Measurements from ENCODE around the gene TP53BP2.
A peak's percentile ranks its signal among the peaks of the same experiment; 100 is the strongest.
"Not testable (repeated sequence)": the region's sequence is repeated elsewhere in the genome, so short reads cannot be mapped to it uniquely, and the experiment has no call there.

The TP53BP2 gene

DNA sequence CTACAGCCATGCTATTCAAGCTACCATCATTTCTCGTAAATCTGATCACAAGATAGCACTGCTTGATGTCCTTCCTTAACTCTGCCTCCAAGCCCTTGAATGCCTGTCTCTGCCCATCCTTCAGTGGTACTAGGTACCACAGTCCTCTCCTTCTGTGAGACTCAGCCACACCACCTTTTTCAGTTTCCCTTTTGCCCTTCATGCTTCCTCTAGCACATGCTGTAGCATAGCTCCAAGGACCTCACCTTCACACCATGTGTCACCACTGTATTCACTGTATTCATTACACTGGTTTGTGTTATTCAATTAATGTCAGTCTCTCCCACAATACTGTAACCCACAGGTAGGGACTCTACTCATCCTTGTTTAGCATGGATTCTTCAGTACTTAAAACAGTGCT is 8.0 kb upstream of the TP53BP2 start:
- no peak for DNase-seq

DNA sequence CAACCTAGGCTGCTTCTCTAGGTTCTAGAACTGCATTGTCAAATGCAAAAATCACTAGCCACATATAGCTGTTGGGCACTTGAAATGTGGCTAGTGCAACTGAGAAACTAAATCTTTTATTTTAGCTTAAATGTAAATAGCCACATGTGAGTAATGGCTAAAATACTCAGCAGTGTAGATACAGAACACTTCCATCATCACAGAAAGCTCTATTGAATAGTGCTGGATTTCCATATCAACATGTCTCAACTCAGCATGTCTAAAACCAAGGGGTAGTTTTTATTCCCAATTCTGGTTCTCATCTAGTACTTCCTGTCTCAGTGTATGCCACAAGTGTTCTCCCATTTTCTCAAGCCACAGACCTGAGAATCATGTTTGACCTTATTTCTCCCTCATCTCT is 7.5 kb upstream of the TP53BP2 start:
- no peak for DNase-seq

DNA sequence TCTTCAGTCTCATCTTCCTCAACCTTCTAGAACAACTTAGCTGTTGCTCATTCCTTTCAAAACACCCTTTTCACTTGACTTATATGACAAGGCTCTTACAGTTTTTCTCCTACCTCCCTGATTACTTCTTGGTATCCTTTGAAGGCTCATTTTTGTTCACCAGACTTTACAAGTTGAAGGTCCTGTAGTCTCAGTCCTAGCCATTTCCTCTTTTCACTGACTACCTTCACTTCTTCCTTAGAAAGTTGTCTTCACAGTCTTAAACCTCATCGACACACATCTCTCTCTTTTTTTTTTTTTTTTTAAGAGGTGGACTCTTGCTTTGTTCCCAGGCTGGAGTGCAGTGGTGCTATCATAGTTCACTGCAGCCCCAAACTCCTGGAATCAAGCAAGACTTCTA is 6.6 kb upstream of the TP53BP2 start:
- DNase-seq: no peak

DNA sequence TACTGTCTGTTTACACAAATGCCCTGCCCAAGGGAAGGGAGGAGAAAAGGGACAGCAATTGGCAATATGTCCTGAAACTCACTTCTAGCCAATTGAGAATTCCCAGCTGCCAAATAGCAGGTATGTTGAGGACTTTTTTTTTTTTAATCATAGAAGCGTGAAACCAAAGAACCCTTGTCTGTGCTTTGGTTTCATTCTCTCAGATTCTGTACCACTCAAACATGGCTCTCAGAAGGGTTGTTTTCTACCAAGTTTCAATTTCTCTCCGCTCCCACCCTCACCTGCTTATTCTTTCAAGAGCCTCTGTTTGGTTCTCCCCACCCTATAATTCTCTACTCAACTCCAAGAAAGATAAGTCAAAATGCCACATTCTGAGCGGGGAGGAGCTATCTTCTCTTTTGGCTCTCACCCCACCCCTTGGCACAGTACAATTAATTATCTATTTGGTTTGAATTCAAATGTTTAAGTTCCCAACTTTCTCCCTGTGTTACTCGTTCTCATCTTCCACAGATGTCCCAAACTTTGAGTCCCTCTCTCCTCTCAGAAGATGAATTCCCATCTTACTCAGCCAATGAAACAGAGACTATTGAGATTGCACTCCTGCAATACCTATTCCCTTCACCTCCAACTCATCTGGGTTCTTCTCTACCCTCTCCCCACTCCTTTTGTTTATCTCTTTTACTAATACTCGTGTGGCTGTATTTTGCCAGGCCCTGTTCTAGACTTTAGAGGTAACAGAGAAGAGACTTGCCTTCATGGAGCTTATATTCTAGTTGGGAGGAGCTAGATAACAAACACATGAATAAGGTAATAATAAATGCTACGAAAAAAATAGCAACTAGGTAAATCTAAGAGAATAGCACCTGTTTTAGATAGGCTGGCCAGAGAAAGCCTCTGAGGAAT is 3.9 kb upstream of the TP53BP2 start:
- no peak for DNase-seq

DNA sequence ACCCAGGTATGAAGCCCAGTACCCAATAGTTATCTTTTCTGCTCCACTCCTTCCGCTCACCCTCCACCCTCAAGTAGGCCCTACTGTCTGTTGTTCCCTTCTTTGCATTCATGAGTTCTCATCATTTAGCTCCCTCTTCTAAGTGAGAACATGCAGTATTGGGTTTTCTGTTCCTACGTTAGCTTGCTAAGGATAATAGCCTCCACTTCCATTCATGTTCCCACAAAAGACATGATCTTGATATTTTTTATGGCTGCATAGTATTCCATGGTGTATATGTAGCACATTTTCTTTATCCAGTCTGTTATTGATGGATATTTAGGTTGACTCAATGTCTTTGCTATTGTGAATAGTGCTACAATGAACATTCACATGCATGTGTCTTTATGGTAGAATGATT is 2.8 kb upstream of the TP53BP2 start:
- DNase-seq: no peak

DNA sequence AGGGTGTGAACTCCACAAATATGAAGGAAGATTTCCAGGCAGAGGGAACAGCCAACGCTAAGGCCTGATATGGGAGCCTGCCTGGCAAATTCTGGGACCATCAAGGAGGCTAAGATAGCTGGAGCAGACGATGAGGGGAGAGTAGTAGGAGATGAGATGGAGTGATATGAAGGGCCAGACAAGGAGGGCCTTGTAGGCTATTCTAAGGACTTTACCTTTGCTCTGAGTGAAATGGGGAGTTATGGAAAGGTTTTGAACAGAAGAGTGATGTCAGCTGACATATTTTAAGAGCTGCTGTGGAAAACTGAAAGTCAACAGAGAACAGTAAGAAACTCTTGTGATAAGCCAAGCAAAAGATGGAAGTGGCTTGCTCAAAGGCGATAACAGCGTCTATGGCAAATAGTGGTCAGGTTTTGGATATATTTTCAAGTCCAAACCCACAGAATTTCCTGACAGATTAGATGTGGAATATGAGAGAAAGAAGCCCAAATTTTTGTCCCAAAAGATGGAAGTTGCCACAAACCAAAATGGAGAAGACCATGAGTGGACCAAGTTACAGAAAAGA is 2.1 kb upstream of the TP53BP2 start:
- DNase-seq: no peak

DNA sequence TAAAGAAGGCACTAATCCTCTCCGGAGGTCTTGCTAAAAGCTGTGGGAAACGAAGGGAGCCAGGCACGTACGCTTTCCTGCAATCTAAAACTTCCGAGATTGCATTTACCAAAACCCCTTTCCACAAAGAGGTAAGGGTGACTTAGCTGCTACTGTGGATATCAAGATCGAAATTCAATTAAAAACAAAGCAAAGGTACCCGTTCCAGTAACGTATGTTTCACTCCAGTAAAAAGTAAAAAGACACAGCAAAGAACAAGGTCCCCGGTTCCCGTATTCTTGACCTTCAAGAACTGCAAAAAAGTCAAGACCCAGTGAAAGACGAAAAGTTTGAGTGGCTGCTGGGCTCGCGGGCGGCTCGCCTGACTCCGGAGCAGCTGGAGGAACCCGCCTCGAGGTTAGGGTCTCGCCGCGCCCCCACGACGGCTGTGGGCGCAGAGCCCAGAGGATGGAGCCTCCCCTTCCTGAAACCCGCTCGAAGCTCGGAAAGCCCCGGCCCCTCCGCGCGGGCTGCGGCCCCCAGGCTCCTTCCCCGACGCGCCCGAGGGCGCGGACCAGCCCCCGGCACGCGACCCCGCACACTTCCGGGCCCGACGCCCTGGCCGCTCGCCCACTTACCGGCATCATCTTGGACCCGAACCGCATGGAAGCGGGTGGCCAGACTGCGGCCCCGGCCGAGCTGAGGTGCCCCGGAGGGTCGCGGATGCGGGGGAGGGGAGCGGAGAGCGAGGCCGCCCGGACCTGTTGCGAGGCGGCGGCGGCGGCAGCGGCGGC is 524 bp downstream of the TP53BP2 start:
- peak; percentile 51 for DNase-seq

DNA sequence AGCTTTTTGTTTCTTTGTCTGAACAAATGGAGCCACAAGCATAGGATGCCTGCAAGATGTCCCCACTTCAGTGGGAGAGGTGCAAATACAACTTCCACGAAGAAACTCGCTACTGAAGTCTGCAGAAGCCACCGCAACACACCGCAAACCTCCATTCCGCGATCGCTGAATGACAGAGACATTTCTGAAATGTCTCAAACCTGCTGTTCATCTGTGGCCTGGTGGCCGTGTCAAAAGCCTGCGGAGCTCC is 1.0 kb downstream of the TP53BP2 start:
- peak; percentile 86 for DNase-seq

DNA sequence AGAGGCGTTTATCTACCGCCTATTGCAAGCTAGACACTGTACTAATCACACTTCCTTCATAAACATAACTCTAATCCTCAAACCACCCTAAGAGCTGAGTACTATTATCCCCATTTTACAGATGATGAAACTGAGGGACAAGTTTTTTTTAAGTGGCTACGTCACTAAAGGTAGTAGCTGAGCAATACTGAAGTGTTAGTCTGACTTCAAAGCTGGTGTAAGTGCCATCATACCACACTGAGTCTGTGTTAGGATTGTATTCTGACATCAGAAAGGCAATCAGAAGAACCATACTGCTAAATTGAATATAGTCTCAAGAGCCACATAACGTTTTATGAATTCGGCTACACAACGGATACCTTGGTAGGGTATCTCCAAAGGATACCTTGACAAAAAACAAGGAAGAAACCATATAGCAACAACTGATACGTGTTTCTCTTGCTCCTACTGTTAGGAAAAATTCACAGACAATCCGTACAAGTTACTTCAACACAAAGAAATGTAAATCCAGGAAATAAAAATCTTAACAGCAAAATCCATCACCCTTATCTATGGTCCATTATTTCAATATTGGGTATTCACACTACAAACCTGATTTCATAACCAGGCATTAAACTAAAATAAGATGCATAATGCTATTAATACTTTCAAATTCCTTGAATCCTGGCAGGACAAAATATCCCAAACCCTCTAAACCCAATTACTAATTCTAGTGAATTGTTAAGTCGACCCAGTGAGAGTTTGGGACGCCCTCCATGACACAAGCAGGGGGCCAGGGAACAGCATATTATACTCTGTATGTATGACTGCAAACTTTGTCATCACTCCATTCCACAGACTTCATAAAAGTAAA is 1.6 kb downstream of the TP53BP2 start:
- peak; percentile 64 for DNase-seq

DNA sequence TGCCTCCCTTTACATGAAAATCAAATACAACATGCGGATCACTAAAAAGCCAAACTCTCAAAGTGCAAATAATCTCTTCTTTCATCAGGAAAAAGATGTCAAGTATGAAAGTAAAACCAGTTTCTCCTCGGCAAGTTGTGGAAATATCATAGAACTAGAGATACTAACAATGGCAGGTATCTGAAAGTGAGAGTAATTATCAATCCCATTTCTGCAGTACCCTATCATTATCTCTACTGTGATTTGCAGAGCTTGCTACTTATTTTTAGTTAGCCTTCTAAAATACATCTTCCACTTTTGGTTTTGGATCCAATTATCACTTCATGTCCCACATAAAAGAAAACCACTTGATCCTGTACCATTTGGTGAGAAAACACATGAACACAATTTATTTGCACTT is 3.0 kb downstream of the TP53BP2 start:
- no peak for DNase-seq

DNA sequence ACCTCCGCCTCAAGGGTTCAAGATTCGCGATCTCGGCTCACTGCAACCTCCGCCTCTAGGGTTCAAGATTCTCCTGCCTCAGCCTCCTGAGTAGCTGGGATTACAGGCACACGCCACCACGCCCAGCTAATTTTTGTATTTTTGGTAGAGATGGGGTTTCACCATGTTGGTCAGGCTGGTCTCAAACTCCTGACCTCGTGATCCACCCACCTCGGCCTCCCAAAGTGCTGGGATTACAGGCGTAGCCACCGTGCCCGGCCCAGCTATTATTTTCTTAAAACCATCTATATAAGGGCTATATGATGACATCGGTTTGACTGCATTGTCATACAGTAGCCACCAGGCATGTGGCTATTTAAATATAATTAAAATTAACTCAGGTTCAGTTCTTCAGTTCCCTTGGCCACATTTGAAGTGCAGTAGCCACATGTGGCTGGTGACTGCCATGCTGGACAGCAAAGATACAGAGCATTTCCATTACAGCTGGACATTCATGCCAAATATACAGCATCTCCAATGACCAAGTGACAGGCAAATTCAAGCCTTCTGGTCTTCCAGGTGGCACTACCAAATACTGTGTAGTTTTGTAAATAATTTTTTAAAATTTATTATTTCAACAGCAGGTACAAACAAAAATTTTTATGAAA is 3.6 kb downstream of the TP53BP2 start:
- DNase-seq: not testable (repeated sequence)

DNA sequence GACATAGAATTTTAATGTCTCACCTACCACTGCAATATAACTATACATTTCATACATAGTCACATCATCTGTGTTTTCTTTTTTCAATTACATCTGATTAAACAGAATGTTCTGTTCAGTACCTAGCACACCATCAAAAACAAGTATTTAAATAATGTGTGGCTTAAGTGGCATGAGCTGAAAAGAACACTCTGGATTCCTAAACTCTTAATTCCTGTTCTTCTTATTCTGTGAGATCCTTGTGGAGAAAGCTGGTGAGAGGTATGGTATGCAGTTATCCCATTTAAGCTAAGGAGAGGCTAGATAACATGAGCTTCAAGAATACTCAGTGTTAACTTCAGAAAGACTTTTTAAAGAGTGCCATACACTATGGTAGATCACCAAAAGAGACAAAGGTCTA is 5.5 kb downstream of the TP53BP2 start:
- no peak for DNase-seq

DNA sequence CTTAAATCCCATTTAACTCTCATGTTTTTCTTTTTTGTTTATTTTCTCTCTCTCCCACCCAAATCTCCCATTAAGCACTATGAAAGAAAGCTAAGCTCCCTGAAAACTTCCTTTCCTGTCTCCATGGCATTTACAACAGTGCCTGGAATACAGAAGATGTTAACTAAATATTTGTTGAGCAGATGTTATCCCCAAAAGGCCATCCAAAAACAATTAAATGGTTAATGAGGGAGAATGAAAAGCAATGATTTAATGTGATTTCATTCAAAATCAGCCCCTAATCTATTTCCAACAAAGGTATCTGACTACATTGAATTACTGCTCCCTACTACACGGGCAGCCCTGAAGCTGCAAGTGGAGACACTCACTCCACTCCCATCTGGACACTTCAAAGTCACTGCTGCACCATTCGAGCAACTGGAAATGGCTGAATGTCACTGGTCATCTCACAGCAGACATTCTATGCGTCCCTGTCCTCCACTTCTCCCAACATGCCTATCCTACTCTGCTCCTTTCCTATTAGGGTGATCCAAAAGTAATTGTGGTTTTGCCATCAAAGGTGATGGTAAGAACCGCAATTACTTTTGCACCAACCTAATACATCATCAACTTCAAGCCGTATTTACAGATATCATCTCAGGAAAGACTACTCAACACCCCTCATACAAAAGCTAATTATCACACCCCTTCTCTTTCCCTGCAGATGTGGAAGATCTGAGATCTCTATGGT is 7.5 kb downstream of the TP53BP2 start:
- DNase-seq: no peak

DNA sequence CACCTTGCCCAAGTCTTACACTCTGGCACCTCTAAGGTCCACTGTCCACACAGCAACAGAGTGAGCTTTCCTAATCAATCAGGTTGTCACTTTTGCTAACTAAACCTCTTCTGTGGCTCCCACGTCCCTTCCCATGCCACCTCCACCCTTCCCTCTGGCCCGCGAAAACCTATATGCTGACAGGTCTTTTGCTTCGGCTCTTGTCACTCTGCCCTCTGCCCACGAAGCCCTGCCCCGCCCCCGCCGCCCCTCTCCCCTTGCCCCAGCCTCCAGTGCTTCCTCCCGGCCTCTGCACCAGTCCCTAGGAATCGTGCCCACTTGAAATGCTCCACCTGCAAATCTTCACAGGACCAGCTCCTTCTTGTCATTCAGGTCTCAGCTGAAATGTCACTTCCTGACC is 8.1 kb downstream of the TP53BP2 start:
- no peak for DNase-seq

DNA sequence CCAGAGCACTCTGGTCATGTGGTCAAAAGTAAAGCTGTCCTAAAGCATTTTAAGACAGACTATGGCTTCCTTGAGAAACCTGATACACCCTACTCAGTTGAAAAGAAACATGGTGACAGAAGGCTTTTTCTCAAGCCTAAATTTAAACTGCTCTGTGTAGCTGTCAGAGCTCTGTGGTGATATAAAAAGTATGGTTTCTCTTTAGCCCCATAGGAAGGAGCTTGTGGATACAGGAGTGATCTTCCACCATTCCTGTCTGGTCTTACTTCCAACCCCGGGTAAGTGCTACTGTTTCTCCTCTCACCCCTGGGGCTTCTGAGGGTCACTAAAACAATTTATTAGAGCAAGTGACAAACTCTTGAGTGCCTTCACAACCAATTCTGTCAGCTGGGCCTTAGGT is 8.5 kb downstream of the TP53BP2 start:
- no peak for DNase-seq

DNA sequence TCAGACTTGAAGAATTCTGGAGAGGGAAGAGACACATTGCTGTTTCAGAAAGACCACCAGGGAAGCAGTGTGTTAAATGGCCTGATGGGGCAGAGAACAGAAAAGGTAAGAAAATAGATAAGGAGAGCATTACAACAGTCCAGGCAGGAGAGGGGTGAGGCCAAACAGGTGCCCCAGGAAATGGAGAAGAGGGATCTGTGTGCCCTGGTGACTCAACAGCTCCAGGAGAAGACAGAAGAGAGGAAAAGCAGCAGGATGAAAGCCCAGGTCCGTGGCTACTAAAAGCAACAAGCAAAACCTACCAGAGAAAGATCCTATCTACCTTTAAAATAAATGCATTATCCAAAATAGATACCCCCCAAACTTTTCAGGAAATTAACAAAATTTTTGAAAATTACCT is 9.2 kb downstream of the TP53BP2 start:
- DNase-seq: no peak

DNA sequence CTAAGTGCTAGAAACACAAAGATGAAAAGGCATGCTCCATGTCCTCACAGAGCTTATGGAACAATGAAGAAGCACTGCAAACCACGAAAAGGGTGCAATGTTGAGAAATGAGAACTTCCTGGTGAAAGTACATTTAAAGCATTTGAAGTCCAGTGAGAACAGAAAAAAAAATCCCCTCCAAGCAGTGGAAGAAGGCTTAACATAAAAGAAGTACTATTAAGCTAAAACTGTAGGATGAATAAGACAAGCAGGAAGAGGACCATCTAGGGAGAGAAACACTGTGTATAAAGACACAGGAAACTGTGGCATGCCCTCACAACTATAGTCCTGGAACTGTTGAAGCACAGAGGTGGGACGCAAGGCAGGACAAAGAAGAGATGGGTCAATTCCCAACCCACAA is 10.0 kb downstream of the TP53BP2 start:
- peak; percentile 40 for DNase-seq

DNA sequence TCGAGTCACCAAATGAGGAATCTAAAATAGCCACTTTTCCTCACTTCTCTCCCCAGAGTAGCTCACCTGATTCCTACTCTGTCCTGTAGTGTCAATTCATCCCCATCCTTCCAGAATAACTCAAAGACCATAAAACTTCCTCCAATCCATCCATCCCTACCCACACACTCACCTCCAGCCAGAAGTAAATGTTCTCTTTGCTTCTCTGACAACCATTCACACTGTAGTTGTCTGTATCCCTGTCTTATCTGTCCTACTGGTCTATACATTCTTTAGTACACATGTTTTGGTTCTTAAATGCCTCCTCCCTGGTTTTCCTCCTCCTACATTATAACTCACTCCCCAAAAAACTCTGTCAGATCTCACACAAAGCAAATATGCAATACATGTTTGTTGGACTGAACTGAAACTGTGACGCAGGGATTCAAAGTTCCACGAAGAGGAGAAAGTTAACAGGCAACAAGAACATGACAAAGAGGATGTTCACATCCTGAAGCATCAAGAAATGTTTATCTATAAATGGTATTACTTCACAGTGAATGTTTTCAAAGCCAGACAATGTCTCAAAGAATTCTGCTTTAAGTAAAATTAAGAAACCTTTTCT is 11.0 kb downstream of the TP53BP2 start:
- peak; percentile 67 for DNase-seq

DNA sequence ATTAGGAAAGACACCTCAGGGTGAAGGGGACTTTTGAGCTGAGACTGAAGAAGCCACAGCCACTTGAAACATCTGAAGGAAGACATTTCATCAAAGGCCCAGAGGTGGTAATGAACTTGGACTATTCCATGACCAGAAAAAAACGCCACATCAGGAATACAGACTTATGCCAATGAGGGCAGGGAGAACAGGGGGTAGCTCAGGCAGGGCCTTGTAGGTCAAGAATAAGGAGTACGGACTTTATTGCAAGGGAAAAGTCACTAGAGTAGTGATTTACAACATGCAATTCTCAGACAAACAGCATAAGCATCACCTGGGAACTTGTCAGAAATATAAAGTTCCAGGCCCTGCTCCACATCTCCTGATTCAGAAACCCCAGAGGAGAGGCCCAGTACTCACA is 11.8 kb downstream of the TP53BP2 start:
- no peak for DNase-seq

DNA sequence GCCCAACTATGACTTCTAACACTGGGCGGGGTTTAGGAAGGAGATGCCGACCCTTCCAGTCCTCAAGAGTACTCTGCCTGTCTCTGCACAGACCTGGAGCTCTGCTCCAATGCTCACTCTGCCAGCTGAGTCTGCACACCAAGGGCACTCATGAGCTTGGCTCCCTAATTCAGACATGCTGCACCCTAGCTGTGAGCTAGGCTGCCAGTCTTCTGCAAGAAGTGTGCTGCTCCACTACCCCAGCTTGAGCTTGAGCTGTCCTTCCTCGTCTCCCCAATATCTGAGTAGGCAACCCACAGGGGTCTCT is 13.2 kb downstream of the TP53BP2 start:
- DNase-seq: peak; percentile 61

DNA sequence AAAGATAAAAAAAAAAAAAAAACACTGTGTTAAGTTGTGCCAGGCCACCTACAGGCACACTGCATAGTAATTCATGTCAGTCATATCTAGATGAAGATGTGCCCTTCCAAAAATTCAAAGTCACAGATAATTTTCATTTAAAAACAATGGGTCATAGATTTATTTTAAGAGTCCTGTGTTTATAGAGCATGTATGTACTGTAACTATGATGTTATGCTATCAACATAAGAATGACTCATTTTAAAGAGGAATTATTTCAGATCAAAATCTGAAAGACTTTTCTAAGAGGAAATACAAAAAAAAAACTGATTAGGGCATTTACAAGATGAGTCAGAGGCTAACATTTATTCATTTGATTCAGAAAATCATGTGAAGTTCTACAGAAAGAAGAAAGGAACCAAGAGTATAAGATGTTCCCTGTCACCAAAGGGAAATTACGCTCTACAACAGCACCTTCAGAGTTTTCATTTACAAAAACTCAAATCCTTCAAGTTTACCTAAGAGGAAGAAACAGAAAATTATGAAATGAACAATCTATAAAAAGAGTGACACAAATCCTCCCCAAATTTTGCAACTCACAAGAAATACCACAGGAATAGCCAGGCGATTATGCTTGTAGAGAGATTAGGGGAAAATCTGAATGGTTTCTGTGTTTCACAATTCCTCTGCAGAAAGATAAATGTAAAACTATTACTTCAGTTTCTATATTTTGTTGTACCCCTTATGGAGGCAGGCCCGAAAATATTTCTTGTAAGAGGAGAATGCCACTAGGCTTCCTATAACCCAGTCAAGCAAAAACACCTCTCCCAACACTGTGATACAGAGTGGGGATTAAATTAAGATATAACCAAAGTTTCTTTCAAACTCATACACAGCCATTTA is 13.8 kb downstream of the TP53BP2 start:
- peak; percentile 75 for DNase-seq

Data from activated CD4-positive, alpha-beta T cell treated with anti-CD3 and anti-CD28 coated beads, Interleukin-2, Interleukin-6, amounts not matched to agents 100 ng/mL and 50 ng/mL, durations not matched to agents 16 hours and 8 hours (primary cell).